Peyer's patch (tissue), 4 donors: ENCODE measurements around the gene TSPAN17.

Experiments used
- CTCF ChIP-seq, 6 experiments: fragments of 450-650 bp in 4 of 6; fragments of 200-600 bp in 2 of 6; sonication (generic) in 1 of 6; IDR thresholded peaks; one replicate each; pipeline ENCODE4 v1.5.1; 2017 to 2019; ENCODE audit warnings: antibody characterized with exemption in 6 of 6, mild to moderate bottlenecking in 3 of 6, moderate library complexity in 1 of 6
- POLR2A ChIP-seq, 2 donors: fragments of 450-650 bp; IDR thresholded peaks; one replicate each; pipeline ENCODE4 v1.5.1; 2017; ENCODE audit warnings: antibody characterized with exemption in 2 of 2, mild to moderate bottlenecking in 2 of 2, moderate library complexity in 2 of 2

GRCh38 chr5:176671890-176672747 lies 24.8 kb downstream of the TSPAN17 start:
- no peak for TF ChIP-seq CTCF (IDR thresholded peaks at IDR 0.05)
- no peak for TF ChIP-seq POLR2A (IDR thresholded peaks at IDR 0.05)
